ENCODE data around the gene TIMELESS.
"Not testable (repeated sequence)": the region's sequence is repeated elsewhere in the genome, so short reads cannot be mapped to it uniquely, and the experiment has no call there.

TIMELESS gene

GRCh38 chr12:56413392-56413791 is 35.8 kb downstream of the TIMELESS start:
- in situ Hi-C loops (cut with HindIII; ENCODE audit: low sequenced_read_pairs) = no loop called here

DNA sequence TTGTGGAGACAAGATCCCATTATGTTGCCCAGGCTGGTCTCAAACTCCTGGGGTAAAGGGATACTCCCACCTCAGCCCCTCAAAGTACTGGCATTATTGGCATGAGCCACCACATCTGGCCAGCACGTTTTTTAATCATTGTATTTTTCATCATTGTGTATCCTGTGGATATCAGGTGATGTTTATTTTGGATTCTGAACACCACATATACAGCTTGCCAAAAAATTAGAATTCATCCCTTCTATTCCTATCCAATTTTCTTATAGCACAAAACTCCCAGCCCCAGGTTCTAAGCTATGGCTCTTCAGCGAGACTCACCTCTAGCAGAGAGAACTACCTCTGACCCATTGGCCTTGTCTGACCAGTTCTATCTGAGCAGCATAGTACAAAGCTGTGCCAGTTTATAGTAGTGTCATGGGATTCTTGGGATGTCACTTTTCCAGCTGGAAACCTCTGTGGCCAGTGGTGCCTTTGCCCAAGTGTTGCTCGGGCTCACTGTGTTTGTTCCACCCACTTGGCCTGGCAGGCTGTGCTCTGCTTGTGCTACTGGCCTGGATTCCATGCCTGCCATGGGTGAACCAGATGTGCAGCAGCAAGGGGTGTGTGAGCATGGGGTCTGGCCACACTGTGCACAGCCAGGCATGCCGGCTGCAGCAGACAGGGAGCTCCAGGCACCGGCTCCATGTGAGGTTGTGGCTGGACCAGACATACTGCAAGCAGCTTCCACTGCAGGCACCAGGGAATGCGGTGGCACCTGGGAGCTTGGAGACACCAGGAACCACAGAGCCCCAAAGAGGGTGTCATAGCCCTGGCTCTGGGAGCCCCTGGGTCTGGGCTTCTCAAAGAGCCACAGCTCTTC is 37.2 kb downstream of the TIMELESS start:
- in situ Hi-C loops (cut with HindIII; ENCODE audit: low sequenced_read_pairs) = no loop called here

- in situ Hi-C loops (cut with HindIII; ENCODE audit: low sequenced_read_pairs) = no loop called here
These were observed 38.5 kb downstream of the TIMELESS start for GRCh38 chr12:56410768-56411167.

- in situ Hi-C loops (cut with HindIII; ENCODE audit: low sequenced_read_pairs) = no loop called here
These were observed 40.3 kb downstream of the TIMELESS start for GRCh38 chr12:56408799-56409417.

GRCh38 chr12:56404227-56404626 is 45.0 kb downstream of the TIMELESS start:
- in situ Hi-C loops (cut with HindIII; ENCODE audit: low sequenced_read_pairs) = not testable (repeated sequence)

GRCh38 chr12:56401612-56402011 is 47.6 kb downstream of the TIMELESS start:
- in situ Hi-C loops (cut with HindIII; ENCODE audit: low sequenced_read_pairs) = not testable (repeated sequence)

- in situ Hi-C loops (cut with HindIII; ENCODE audit: low sequenced_read_pairs) = not testable (repeated sequence)
These were observed 48.1 kb downstream of the TIMELESS start for GRCh38 chr12:56401125-56401524.

GRCh38 chr12:56399466-56399865 is 49.8 kb downstream of the TIMELESS start:
- in situ Hi-C loops (cut with HindIII; ENCODE audit: low sequenced_read_pairs) = not testable (repeated sequence)

- in situ Hi-C loops (cut with HindIII; ENCODE audit: low sequenced_read_pairs) = no loop called here
These were observed 50.9 kb downstream of the TIMELESS start for GRCh38 chr12:56398324-56398723.

DNA sequence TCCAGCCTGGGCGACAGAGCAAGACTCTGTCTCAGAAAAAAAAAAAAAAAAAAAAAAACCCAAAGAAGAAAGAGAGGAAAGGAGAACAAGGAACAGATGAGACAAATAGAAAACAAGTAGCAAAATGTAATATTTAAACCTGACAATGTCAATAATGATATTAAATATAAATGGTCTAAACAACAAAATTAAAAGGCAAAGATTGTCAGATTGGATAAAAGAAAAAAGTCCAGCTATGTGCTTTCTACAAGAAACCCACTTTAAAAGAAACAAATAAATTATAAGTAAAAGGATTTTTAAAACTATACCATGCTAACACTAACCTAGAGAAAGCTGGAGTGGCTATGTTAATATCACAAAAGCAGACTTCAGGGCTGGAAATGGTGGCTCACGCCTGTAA is 56.9 kb downstream of the TIMELESS start:
- in situ Hi-C loops (cut with HindIII; ENCODE audit: low sequenced_read_pairs) = no loop called here

DNA sequence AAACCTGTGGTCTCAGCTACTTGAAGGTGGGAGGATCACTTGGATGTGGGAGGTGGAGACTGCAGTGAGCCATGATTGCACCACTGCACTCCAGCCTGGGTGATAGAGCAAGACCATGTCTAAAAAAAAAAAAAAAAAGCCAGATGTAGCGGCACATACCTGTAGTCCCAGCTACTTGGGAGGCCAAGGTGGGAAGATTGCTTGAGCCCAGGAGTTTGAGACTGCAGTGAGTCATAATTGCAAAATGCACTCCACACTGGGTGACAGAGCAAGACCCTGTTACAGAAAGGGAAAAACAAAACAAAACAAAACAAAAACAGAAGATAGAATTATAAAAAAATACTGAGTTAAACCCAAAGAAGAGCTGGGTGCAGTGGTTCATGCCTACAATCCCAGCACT is 57.5 kb downstream of the TIMELESS start:
- in situ Hi-C loops (cut with HindIII; ENCODE audit: low sequenced_read_pairs) = no loop called here

DNA sequence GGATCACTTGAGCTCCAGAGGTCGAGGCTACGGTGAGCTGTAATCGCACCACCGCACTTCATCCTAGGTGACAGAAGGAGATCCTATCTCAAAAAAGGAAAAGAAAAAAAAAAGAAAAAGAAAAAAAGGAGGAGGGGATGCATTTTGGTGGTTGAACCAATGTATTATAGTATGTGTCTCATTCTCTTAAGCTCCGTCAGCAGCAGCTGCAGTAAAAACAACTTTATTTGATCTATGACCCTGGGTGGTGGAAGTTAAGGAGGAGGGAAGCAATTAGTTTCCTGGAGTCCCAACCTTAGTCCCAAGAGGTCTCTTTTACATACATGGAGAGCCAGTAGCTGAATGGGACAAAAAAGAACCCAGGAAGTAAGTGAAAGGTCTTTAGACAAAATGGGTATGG is 59.8 kb downstream of the TIMELESS start:
- in situ Hi-C loops (cut with HindIII; ENCODE audit: low sequenced_read_pairs) = no loop called here

DNA sequence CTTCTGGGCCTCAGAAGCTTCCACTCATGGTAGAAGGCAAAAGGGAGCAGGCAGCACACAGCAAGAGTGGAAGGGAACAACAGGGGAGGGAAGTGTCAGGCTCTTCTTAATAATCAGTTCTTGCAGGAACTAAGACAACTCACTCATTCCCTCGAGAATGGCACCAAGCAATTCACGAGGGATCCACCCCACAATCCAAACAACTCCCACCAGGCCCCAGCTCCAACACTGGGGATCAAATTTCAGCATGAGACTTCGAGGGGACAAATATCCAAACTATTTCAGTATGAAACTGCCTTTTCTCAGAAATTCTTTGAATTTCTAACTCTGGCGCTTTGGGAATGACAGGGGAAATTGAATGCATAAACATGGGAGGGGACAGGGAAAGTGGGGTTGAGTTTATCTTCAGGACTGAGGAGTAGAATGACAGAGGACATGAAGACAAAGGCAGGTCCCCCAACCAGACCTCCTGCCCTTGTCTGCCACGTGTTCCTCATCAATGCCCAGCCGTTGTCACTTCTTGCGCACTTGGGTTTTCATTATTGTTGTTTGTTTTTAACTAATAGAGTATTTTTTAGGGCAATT is 62.0 kb downstream of the TIMELESS start:
- in situ Hi-C loops (cut with HindIII; ENCODE audit: low sequenced_read_pairs) = no loop called here

GRCh38 chr12:56385873-56386272 is 63.4 kb downstream of the TIMELESS start:
- in situ Hi-C loops (cut with HindIII; ENCODE audit: low sequenced_read_pairs) = no loop called here

GRCh38 chr12:56382611-56383010 is 66.6 kb downstream of the TIMELESS start:
- in situ Hi-C loops (cut with HindIII; ENCODE audit: low sequenced_read_pairs) = no loop called here

- in situ Hi-C loops (cut with HindIII; ENCODE audit: low sequenced_read_pairs) = no loop called here
These were observed 71.3 kb downstream of the TIMELESS start for GRCh38 chr12:56377989-56378316.

GRCh38 chr12:56377310-56377988 is 71.8 kb downstream of the TIMELESS start:
- in situ Hi-C loops (cut with HindIII; ENCODE audit: low sequenced_read_pairs) = no loop called here

DNA sequence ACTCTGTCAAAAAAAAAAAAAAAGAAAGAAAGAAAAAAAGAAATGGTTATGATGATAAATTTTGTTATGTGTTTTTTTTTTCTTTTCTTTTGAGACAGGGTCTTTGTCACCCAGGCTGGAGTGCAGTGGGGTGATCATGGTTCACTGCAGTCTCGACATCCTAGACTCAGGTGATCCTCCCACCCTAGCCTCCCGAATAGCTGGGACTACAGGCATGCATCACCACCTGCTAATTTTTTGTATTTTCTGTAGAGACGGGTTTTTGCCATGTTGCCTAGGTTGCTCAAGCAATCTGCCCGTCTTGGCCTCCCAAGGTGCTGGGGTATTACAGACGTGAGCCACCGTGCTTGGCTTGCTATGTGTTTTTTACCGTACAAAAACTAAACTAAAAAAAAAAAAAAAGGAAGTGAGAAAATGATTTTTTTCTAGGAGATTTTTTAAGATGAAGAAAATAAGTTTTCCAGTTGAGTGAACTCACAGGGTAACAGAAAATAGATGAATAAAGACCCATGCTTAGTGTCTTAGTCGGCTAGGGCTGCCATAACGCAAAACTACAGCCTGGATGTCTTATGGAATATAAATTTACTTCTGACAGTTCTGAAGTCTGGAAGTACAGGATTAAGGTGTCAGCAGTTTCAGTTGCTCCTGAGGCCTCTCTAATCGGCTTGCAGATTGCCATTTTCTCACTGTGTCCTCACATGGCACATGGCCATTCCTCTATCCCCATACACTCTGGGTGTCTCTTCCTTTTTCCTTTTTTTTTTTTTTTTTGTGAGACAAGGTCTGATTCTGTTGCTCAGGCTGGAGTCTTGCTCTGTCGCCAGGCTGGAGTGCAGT is 73.4 kb downstream of the TIMELESS start:
- in situ Hi-C loops (cut with HindIII; ENCODE audit: low sequenced_read_pairs) = no loop called here

GRCh38 chr12:56374726-56375597 is 74.3 kb downstream of the TIMELESS start:
- in situ Hi-C loops (cut with HindIII; ENCODE audit: low sequenced_read_pairs) = no loop called here

- in situ Hi-C loops (cut with HindIII; ENCODE audit: low sequenced_read_pairs) = no loop called here
These were observed 75.7 kb downstream of the TIMELESS start for GRCh38 chr12:56373515-56373914.

Measured in DLD1 (cell line).